HG02884 (cell line): ENCODE measurements around the gene SMYD2.

Experiments used
- ATAC-seq: cut with Tn5 transposase; IDR thresholded peaks from one replicate; pipeline ENCODE4 v1.9.1; 2021; ENCODE audit warnings: mild to moderate bottlenecking, moderate library complexity; ENCODE audit not compliant: unreplicated experiment

SMYD2 gene, protein sequence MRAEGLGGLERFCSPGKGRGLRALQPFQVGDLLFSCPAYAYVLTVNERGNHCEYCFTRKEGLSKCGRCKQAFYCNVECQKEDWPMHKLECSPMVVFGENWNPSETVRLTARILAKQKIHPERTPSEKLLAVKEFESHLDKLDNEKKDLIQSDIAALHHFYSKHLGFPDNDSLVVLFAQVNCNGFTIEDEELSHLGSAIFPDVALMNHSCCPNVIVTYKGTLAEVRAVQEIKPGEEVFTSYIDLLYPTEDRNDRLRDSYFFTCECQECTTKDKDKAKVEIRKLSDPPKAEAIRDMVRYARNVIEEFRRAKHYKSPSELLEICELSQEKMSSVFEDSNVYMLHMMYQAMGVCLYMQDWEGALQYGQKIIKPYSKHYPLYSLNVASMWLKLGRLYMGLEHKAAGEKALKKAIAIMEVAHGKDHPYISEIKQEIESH

GRCh38 chr1:214281021-214281719 is at the start of gene SMYD2:
TSS of gene SMYD2 (plus strand) at chr1:214281159. CDS start at chr1:214281255, 96 bp downstream.
- ATAC-seq: peak; percentile 67

GRCh38 chr1:214233856-214234634 is 46.9 kb upstream of the SMYD2 start:
- ATAC-seq: no peak

DNA sequence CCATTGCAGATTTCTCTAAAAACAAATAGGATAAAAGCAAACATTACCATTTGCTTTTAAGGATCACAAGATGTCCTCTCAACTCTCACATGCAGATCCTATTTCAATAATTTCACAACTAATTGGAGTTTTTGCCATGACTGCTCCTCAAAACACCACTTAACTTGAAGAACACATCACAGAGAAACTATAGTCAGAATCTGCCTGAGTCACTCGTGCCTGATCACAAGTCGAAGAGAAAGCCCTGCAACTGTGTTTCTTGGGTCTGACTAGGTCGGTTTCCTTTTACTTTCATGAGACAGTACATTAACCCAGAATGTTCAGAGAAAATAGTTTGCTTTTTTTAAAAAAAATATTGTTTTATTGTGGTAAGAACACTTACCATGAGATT is 46.3 kb upstream of the SMYD2 start:
- no peak for ATAC-seq

GRCh38 chr1:214236477-214236876 is 44.5 kb upstream of the SMYD2 start:
- no peak for ATAC-seq

DNA sequence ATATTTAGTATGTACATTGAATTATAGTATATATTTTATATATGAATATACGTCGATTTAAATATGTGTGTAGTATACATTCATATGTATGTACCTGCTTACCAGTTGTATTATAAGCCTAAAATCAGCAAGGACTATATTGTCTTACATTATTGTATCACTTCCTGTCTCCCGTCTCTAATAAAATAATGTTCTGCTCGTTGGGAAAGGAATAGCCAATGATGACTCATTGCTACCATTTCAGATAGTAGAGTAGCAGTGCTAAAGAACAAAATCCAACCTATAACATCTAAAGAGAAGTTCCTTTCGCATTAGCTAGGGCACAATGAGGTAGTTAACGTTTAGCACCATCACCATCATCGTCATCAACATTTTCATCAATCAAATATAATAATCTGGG is 39.9 kb upstream of the SMYD2 start:
- ATAC-seq: no peak

GRCh38 chr1:214244252-214244651 is 36.7 kb upstream of the SMYD2 start:
- ATAC-seq: no peak

DNA sequence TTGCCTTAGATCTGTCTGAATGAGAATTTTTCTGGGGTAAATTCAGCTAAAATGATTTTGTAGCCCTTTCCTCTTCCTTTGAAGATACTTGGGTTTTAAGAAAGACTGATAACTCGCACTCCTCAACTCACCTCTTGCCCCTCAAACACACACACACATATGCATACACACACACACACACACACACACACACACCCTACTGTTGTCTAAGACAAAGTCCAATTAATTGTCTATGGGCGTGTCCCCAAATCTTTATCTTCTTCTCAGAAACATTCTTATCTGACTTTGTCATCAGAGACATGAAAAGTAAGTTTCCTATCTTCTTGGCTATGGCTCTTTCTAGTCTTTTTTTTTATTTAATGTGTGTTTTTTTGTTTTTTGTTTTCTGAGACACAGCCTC is 36.1 kb upstream of the SMYD2 start:
- ATAC-seq: no peak

DNA sequence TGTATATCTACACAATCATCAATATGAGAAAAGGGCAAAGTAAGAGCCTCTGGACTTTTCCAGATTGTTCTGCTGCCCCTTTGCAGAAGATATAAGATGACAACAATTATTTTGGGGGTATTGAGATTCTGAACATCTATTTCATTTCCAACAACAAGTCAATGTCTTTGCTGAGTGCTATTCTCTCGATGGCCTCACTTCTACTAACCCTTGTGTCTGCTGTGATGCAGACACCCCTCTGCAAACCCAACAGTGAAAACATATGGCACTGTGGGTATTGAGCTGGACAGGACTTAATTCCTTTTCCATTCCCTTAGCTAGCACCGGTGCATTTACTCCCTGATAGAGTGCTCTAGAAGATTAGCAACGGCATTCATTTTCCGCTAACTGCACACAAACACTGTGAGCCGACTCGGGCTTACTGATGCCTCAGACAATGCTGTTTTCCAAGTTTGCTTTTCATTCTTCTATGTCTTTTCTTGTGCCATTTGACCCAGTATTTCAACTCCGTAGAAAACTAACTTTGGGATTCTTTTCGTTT is 33.4 kb upstream of the SMYD2 start:
- no peak for ATAC-seq

DNA sequence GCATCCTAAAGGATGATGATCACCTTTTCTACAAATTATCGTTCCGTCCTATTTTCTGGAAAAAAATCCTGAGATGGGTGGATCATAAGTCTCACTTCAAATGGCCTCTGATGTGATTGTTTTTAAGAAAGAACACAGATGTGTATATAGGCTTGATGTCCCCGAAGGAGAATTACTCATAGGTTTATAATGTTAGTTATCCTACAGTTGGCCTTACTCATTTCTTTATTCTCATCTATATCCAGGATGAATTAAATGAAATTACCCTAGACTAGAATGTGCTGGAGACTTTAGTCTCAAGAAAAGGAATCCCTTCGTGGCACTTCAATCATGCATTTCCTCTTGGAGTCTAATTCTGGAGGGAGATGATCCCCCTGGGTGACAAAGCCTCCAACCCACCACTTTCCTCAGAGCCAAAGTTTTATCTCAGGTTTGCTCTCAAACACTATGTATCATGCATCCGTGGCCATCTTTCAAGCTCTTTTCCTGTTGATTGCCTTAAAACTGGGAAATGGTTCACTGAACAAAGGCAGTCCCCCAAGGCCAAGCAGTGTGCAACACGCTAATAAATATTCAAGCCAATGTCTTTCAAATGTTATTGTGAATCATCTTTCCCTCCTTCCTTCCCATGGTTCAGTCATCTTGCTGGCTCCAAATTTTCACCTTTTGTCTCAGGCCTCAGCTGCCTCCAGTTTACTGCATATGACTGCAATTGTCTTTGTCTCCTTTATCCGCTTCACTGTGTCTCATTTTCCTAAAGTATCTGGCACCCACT is 32.5 kb upstream of the SMYD2 start:
- no peak for ATAC-seq

DNA sequence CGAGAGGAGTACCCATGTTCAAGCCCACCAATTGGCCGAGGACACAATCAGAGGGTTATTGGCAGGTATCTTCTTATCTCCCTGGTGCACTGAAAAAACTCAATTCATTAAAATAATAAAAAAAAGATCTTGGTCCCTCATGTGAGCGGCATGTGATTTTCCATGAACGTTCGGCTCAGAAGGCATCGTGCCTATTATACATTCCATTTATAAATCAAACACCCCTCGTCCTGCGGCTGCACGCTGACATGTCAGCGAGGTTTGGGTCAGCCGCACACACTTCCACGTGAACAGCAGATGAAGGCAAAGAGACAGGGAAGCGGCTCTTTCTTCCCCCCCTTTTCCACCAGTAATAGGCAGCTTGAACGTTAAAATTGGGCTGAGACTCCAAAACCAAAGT is 31.3 kb upstream of the SMYD2 start:
- no peak for ATAC-seq

DNA sequence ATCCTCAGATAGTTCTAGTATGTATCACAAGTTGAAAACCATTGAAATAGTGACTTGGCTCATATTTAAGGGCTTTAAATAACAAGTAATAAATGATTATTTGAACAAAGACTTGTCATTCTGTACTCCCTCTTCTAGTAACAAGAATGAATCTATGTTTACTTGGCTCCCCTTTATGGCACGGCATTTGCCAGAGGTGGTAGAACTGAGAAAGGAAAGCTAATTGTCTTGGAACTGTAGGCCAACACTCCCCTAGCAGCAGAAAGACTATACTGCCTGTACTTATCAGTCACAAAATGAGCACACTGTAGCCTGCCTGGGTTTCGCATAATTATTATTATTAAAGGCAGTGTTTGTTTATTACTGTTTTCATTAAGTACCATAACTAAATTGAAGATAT is 29.6 kb upstream of the SMYD2 start:
- no peak for ATAC-seq

DNA sequence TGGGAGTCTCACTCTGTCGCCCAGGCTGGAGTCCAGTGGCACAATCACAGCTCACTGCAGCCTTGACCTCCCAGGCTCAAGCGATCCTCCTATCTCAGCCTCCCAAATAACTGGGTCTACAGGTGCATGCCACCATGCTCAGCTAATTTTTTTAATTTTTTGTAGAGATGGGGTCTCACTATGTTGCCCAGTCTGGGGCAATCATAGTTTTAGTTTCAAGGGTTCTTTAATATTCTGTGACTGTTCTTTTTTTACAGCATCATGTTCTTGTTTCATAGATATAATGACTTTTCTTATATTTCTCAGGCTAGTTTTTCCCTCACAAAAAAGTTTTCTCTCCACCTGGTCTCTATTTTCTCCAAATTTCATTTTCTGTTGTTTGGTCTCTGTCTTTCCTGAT is 25.4 kb upstream of the SMYD2 start:
- no peak for ATAC-seq

DNA sequence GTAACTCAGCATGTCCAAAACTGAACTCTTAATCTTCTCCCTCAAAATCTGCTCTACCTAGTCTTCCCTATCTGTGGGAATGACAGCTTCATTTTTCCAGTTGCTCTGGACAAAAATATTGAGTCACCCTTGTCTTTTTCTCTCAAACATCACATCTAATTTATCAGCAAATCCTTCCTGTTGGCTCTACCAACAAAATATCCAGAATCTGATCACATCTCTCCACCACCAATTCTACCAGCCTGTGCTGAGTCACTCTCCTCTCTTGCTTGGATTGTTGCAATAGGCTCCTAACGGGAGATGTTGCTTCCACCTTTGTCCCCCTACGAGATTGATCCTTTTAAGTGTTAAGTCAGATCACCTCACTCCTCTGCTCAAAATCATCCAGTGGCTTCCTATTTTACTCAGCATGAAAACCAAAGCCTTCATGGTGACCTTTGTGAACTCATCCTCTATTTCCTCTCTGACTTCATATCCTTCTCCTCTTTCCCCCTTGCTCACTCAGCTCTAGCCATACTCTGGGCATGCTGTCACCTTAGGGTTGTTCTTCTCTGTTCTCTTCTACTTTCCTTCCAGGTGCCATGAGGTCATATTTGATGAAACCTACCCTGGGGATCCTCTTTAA is 21.5 kb upstream of the SMYD2 start:
- ATAC-seq: peak; percentile 37

DNA sequence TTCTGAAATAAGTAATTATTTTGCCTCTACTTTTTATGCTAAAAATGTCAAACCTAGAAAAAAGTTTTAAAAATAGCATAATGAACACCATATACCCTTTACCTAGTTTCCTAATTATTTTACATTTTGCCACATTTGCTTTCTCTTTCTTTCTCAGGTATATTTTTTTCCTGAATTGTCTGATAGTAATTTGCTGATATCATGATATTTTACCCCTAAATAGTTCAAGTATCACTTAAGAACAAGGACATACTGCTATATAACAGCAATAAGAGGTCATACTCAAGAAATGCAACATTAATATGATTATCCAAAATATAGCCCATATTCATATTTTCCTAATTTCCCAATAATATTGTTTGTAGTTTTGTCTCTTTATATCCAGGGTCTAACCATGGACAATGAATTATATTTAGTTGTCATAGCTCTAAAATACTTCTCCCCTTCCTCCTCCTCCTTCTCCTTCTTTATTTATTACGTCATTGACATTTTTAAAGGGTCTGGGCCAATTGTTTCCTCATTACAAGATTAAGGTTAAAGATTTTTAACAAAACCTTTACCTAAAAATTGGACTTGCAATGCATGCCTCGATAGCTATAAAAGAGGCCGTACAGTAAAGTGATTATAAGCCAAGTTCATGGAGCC is 20.3 kb upstream of the SMYD2 start:
- no peak for ATAC-seq

DNA sequence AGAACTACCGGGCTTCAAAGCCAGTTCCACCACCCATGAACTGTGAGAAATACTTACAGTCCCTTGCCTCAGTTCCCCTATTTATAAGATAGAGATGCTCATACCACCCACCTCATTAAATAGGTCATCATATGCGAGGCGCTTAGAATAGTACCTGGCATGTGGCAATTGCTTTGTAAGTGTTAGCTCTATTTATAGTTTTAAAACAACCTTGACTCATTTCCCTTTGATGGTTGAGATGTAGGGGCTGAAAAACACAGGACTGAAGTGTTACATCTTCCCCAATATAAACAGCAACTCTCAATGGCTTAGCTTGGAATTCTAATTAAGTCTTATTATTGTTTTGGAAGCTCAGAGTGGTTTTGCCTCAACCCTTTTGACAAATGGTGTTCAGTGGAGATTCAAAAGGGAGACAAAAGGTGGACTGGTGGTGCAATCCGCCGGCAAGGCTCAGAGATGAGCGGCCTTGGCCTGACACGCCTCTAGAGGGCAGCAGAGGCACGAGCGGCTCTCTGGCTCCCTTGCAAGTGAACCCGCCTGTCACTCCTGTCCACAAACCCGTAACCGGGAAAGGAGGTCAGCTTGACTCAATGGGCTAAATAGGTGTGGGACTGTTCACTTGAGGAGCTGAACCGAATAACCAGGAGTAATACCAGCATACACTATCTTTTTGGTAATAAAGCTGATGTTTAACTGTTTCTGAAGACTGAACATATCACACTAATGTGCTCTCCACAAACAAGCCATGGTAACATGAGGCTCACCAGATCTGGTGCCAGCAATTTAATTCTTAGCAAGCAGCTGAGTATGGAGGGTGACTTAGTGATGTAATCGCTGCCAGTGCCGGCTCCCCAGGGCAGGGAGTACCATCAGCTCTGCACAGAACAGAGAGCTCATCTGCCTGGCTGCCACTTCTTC is 19.5 kb upstream of the SMYD2 start:
- ATAC-seq: peak; percentile 93

GRCh38 chr1:214264196-214264595 is 16.8 kb upstream of the SMYD2 start:
- no peak for ATAC-seq

GRCh38 chr1:214264976-214265375 is 16.0 kb upstream of the SMYD2 start:
- ATAC-seq: no peak

GRCh38 chr1:214270097-214270650 is 10.8 kb upstream of the SMYD2 start:
- no peak for ATAC-seq
